ENCODE results near the gene PZP.

PZP gene

GRCh38 chr12:9124383-9125031 is 83.7 kb downstream of the PZP start:
- Histone ChIP-seq H3K27me3 (ENCODE audit: insufficient read depth, low read length) (no peaks in the 10 kb centered on the region), H3K4me3 (ENCODE audit: low read length) (no peak overlapping the region), H3K9ac (ENCODE audit: low read depth, low read length) (no peak overlapping the region), H3K27ac (ENCODE audit: low read depth, low read length) (no peak overlapping the region), H3K4me1 (ENCODE audit: insufficient read depth, low read length) (no peaks in the 10 kb centered on the region), H3K36me3 (ENCODE audit: insufficient read depth, low read length) (no peaks in the 10 kb centered on the region), H3K9me3 (ENCODE audit: insufficient read depth, low read depth, low read length) (no peaks in the 10 kb centered on the region)
- WGBS, result 95% methylated on average over 16 of the region's 16 CpGs

DNA sequence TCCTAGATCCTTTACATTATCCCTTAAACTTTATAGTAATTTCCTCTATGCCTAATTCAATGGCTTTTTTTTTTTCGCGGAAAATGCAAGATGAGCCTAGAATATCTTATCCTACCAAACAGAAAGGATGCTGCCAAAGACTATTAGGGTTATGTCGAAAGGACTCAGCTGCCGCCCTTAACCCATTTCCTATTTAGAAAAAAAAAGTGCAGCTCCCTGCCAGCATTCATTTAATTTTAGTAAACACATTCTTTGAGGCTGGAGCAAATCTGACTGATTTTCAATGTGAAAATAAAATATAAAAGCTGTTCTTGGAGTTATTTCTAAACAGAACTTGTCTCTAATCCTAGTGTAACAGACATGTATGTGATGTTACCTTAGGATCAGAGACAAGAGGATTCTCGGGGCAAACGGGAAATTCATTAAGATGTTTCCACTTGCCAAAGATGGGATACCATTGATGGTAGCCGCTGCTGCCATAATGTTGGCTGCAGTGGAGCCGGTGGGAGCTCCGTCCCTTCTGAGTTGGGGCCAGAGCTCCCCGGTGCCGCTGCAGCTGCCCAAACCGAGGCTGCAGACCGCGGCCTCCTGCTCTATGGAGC is 84.3 kb downstream of the PZP start:
- no peak overlapping the region for H3K9ac ChIP-seq (ENCODE audit: low read depth, low read length)
- no peaks in the 10 kb centered on the region for H3K9me3 ChIP-seq (ENCODE audit: insufficient read depth, low read depth, low read length)
- WGBS, result 94% methylated on average over 14 of the region's 14 CpGs
- H3K27me3 ChIP-seq (ENCODE audit: insufficient read depth, low read length), result no peaks in the 10 kb centered on the region
- no peaks in the 10 kb centered on the region for H3K4me1 ChIP-seq (ENCODE audit: insufficient read depth, low read length)
- no peaks in the 10 kb centered on the region for H3K36me3 ChIP-seq (ENCODE audit: insufficient read depth, low read length)
- no peak overlapping the region for H3K27ac ChIP-seq (ENCODE audit: low read depth, low read length)
- H3K4me3 ChIP-seq (ENCODE audit: low read length), result no peak overlapping the region

DNA sequence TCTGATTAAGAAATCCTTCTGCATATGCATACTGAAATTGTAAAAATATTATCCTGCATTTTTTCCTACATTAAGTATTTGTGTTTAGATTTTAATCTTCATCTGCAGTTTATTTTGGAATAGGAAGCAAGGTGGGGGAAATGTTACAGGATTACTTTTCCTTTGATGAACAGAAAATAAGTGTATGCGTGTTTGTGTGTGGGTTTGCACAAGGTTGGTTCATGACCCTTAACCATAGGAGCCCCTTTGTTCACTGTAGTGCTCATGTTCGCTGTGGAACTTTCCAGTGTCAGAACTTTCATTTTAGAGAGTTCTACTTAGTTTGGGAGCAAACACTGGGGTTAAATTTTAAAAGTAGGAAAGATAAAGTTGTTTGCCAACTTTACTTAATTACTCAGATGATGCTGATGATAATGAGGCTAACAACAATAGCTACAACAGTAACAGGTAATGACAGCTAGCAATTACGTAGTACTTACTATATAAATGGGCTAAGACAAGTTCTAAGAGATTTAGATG is 86.0 kb downstream of the PZP start:
- no peak overlapping the region for H3K27ac ChIP-seq (ENCODE audit: low read depth, low read length)
- 92% methylated on average over 2 of the region's 3 CpGs for WGBS
- no peaks in the 10 kb centered on the region for H3K9me3 ChIP-seq (ENCODE audit: insufficient read depth, low read depth, low read length)
- no peak overlapping the region for H3K4me3 ChIP-seq (ENCODE audit: low read length)
- H3K9ac ChIP-seq (ENCODE audit: low read depth, low read length), result no peak overlapping the region
- no peaks in the 10 kb centered on the region for H3K27me3 ChIP-seq (ENCODE audit: insufficient read depth, low read length)
- H3K4me1 ChIP-seq (ENCODE audit: insufficient read depth, low read length), result no peaks in the 10 kb centered on the region
- H3K36me3 ChIP-seq (ENCODE audit: insufficient read depth, low read length), result no peaks in the 10 kb centered on the region

DNA sequence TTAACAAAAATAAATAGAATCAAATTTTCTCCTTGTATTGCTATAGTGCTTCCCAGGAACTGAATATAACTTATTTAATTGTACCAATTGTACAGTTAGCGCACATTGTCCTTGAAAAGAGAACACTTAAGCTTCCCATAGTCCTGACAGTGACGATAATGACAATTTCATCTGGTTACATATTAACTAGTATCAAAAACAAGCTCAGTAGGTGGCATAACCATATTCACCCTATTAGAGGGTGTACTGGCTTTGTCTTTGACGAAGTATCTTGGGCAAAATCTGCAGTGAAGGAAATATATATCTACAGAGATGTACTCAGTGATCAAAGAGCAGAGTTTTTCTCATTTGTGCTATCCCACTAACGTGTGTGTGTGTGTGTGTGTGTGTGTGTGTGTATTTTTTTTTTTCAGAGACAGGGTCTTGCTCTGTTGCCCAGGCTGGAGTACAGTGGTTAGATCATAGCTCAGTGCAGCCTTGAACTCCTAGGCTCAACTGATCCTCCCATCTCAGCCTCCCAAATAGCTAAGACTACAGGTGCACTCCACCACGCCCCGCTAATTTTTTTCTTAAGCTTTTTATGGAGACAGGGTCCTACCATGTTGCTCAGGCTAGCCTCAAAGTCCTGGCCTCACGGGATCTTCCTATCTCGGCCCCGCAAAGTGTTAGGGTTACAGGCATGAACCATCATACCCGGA is 87.6 kb downstream of the PZP start:
- H3K9ac ChIP-seq (ENCODE audit: low read depth, low read length), result no peak overlapping the region
- H3K36me3 ChIP-seq (ENCODE audit: insufficient read depth, low read length), result no peaks in the 10 kb centered on the region
- peaks cover 7% of the 10 kb centered on the region; the same call in 1 of the 2 replicates for H3K4me1 ChIP-seq (ENCODE audit: insufficient read depth, low read length)
- H3K27ac ChIP-seq (ENCODE audit: low read depth, low read length), result no peak overlapping the region
- no peak overlapping the region for H3K4me3 ChIP-seq (ENCODE audit: low read length)
- no peaks in the 10 kb centered on the region for H3K27me3 ChIP-seq (ENCODE audit: insufficient read depth, low read length)
- 95% methylated on average over 8 of the region's 10 CpGs for WGBS
- H3K9me3 ChIP-seq (ENCODE audit: insufficient read depth, low read depth, low read length), result no peaks in the 10 kb centered on the region

DNA sequence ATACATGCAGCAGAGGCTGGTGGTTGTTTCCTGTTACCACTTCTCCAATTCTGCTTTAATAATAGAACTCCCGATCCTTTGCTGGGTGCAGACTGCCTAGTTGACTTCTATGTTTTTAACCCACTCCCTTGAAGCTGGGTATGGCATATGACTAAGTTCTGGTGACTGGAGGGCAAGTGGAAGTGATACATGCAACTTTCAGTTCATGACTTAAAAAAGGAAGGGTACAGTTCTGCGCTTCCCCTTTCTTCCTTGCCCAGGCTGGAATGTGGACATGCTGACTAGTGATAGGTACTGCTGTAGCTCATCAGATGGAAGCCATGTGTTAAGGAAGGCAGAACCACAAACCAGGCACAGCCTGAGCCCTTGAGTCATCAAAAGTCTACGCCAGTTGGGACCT is 90.0 kb downstream of the PZP start:
- no peak overlapping the region for H3K4me3 ChIP-seq (ENCODE audit: low read length)
- H3K9ac ChIP-seq (ENCODE audit: low read depth, low read length), result no peak overlapping the region
- 95% methylated on average over 3 of the region's 3 CpGs for WGBS
- H3K27ac ChIP-seq (ENCODE audit: low read depth, low read length), result no peak overlapping the region
- H3K27me3 ChIP-seq (ENCODE audit: insufficient read depth, low read length), result no peaks in the 10 kb centered on the region
- no peaks in the 10 kb centered on the region for H3K36me3 ChIP-seq (ENCODE audit: insufficient read depth, low read length)
- no peaks in the 10 kb centered on the region for H3K9me3 ChIP-seq (ENCODE audit: insufficient read depth, low read depth, low read length)
- peaks cover 7% of the 10 kb centered on the region; the same call in 1 of the 2 replicates for H3K4me1 ChIP-seq (ENCODE audit: insufficient read depth, low read length)

DNA sequence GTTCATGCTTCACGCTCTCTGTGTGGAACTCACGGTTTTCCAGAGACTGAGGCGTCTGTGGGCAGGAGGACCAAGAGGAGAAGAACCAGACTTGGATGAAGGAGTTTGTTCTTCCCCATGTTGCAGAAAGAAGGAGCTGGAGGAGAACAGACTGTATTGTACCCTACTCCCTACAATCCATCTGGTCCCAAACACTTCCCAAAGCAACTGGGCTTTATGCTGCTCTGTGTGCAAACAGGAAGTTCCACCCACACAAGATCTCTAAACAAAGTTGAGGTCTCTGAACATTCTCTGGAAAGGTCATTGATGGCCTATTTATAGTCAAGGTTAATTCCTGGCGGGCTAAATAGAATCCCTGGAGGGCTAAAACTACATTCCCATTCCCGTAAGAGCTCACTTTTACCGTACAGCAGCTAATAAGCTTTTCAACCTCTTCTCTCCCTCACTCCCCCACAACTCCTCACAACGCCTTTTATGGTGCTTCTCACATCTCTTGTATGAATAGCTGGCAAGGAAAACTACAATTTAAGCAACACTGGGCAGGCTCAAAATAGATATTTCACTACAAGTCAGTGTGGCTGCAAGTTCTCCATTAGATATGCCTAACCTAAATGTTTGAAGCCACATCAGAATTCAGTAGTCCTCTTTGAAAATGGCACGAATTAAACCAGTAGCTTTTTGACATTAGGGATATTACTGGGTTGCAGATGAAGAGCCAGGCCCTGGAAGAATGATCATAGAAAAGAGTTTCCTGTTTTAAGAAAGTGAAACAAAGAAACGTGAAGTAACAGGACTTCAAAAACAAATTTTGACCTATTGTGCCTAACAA is 92.2 kb downstream of the PZP start, which contains the start of gene A2M:
A2M (minus strand) TSS at position 189 of the 829 bp plus-strand sequence; CDS start at position 119, 70 bp downstream.
- no peak within 1 kb of the TSS for H3K27ac ChIP-seq (ENCODE audit: low read depth, low read length)

DNA sequence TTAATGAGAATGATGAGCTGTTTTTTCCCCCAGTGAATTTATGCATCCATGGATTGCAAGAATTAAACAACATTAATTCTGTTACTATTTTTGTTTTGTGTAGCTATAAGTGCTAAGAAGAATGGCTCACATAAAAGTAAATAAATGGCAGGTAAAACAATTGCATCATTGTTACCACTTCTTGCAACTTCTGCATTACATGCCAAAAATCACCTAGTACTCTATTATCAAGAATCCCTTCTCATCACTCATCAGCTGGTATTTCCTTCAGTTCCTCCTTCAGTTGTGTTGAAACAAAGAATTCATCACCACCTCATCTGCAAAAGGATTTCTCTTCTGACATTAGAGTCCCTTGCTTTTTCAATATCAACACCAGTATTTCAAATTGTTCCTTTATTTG is 93.2 kb downstream of the PZP start:
- no peaks in the 10 kb centered on the region for H3K27me3 ChIP-seq (ENCODE audit: insufficient read depth, low read length)
- no peak overlapping the region for H3K27ac ChIP-seq (ENCODE audit: low read depth, low read length)
- no peak overlapping the region for H3K4me3 ChIP-seq (ENCODE audit: low read length)
- H3K9ac ChIP-seq (ENCODE audit: low read depth, low read length), result no peak overlapping the region
- H3K9me3 ChIP-seq (ENCODE audit: insufficient read depth, low read depth, low read length), result no peaks in the 10 kb centered on the region
- H3K4me1 ChIP-seq (ENCODE audit: insufficient read depth, low read length), result peaks cover 7% of the 10 kb centered on the region; the same call in 1 of the 2 replicates
- no peaks in the 10 kb centered on the region for H3K36me3 ChIP-seq (ENCODE audit: insufficient read depth, low read length)

More for the DNA sequence above, 92.2 kb downstream of the PZP start, which contains the start of gene A2M:
- Histone ChIP-seq H3K9ac (ENCODE audit: low read depth, low read length) (no peak within 1 kb of the TSS), H3K9me3 (ENCODE audit: insufficient read depth, low read depth, low read length) (no peaks in the 10 kb centered on the region), H3K36me3 (ENCODE audit: insufficient read depth, low read length) (no peaks in the 10 kb centered on the region), H3K27me3 (ENCODE audit: insufficient read depth, low read length) (no peaks in the 10 kb centered on the region), H3K4me3 (ENCODE audit: low read length) (no peak within 1 kb of the TSS), H3K4me1 (ENCODE audit: insufficient read depth, low read length) (peaks cover 7% of the 10 kb centered on the region; the same call in 1 of the 2 replicates)
- WGBS, result 92% methylated on average over 9 of the region's 9 CpGs

DNA sequence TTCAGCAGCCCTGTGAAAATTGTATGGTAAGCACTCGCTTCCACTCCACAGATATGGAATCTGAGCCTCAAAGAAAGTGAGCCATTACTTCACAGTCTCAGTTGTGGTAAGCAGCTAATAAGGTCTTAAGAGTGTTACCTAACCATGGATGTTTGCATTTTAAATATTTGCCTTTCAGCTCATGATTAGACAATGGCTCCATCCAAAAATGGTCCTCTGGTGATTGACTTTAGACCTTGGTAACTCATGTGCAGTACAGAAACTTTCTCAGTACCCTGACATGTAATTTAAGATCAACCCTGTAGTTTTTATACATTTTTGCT is 94.2 kb downstream of the PZP start:
- no peak overlapping the region for H3K27ac ChIP-seq (ENCODE audit: low read depth, low read length)
- no peaks in the 10 kb centered on the region for H3K27me3 ChIP-seq (ENCODE audit: insufficient read depth, low read length)
- peaks cover 7% of the 10 kb centered on the region; the same call in 1 of the 2 replicates for H3K4me1 ChIP-seq (ENCODE audit: insufficient read depth, low read length)
- no peak overlapping the region for H3K4me3 ChIP-seq (ENCODE audit: low read length)
- H3K9me3 ChIP-seq (ENCODE audit: insufficient read depth, low read depth, low read length), result no peaks in the 10 kb centered on the region
- H3K36me3 ChIP-seq (ENCODE audit: insufficient read depth, low read length), result no peaks in the 10 kb centered on the region
- WGBS, result 88% methylated on average over 1 of the region's 1 CpG
- H3K9ac ChIP-seq (ENCODE audit: low read depth, low read length), result no peak overlapping the region

- Histone ChIP-seq H3K4me3 (ENCODE audit: low read length) (no peak overlapping the region), H3K36me3 (ENCODE audit: insufficient read depth, low read length) (no peaks in the 10 kb centered on the region), H3K27ac (ENCODE audit: low read depth, low read length) (no peak overlapping the region), H3K9me3 (ENCODE audit: insufficient read depth, low read depth, low read length) (no peaks in the 10 kb centered on the region), H3K9ac (ENCODE audit: low read depth, low read length) (no peak overlapping the region), H3K4me1 (ENCODE audit: insufficient read depth, low read length) (peaks cover 7% of the 10 kb centered on the region; the same call in 1 of the 2 replicates), H3K27me3 (ENCODE audit: insufficient read depth, low read length) (no peaks in the 10 kb centered on the region)
- WGBS, result 88% methylated on average over 5 of the region's 7 CpGs
These were observed 94.8 kb downstream of the PZP start for GRCh38 chr12:9113296-9113986.

DNA sequence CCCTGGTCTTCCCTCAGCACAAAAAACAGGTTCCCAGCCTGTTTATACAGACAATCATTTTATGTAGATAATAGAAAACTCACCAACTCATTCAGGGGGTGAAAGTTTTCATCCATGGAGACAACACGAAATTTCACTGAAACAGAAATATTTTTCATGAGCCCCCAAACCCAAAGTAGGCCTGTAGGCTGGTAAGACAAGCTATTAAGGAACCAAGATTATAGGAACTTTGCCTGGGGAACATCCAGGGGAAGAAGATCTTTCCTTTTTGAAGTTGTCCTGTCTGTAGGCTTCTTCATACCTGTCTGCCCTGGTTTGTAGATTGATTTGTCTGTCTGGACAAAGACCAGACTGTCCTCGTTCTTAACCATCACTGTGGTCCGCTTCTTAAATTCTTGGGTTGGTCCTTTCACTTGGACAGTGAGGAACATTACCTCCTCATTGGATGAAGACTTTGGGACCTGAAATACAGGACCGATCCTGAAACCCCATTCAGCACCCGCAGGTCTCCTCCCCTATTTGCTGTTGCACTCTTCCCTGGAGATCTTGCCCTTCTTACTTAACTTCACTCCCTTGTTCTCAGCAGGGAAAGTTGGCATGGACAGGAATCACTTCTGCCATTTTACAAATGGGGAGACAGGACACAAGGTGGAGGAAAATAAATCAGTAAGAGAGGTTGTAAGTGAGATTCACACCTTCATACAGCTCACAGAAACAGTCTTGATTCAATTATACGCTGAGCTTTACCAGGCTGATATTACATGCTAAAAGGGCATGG is 95.9 kb downstream of the PZP start:
- Histone ChIP-seq H3K9ac (ENCODE audit: low read depth, low read length) (no peak overlapping the region), H3K27ac (ENCODE audit: low read depth, low read length) (no peak overlapping the region), H3K36me3 (ENCODE audit: insufficient read depth, low read length) (no peaks in the 10 kb centered on the region), H3K4me3 (ENCODE audit: low read length) (no peak overlapping the region), H3K4me1 (ENCODE audit: insufficient read depth, low read length) (peaks cover 7% of the 10 kb centered on the region; the same call in 1 of the 2 replicates), H3K9me3 (ENCODE audit: insufficient read depth, low read depth, low read length) (no peaks in the 10 kb centered on the region), H3K27me3 (ENCODE audit: insufficient read depth, low read length) (no peaks in the 10 kb centered on the region)
- 94% methylated on average over 5 of the region's 6 CpGs for WGBS

Data from HUES64 (cell line).